Measurements from ENCODE around the gene STEAP3.

The STEAP3 gene

GRCh38 chr2:119249311-119249710 is 25.7 kb downstream of the STEAP3 start:
- Histone ChIP-seq H3K4me3 (ENCODE audit: low read depth, low read length) (no peak overlapping the region), H3K27me3 (ENCODE audit: control insufficient read depth, insufficient read depth, low read length) (no peaks in the 10 kb centered on the region), H3K79me2 (peaks cover 47% of the 10 kb centered on the region), H2AFZ (no peak overlapping the region), H3K9ac (no peak overlapping the region), H3K36me3 (ENCODE audit: control insufficient read depth, insufficient read depth, low read length) (no peaks in the 10 kb centered on the region), H3K4me1 (peaks cover 2% of the 10 kb centered on the region), H3K27ac (no peak overlapping the region), H3K9me3 (ENCODE audit: control insufficient read depth, low read length) (no peaks in the 10 kb centered on the region), H3K4me2 (ENCODE audit: low read length) (no peak overlapping the region)
- no peak for TF ChIP-seq CTCF (IDR thresholded peaks at IDR 0.05)

GRCh38 chr2:119249855-119250717 is 26.5 kb downstream of the STEAP3 start:
- H3K27ac ChIP-seq, result no peak overlapping the region
- H3K27me3 ChIP-seq (ENCODE audit: control insufficient read depth, insufficient read depth, low read length), result no peaks in the 10 kb centered on the region
- no peak overlapping the region for H3K4me2 ChIP-seq (ENCODE audit: low read length)
- H2AFZ ChIP-seq, result no peak overlapping the region
- no peak overlapping the region for H3K9ac ChIP-seq
- H3K79me2 ChIP-seq, result peaks cover 42% of the 10 kb centered on the region
- H3K36me3 ChIP-seq (ENCODE audit: control insufficient read depth, insufficient read depth, low read length), result no peaks in the 10 kb centered on the region
- H3K4me1 ChIP-seq, result peaks cover 2% of the 10 kb centered on the region
- H3K4me3 ChIP-seq (ENCODE audit: low read depth, low read length), result no peak overlapping the region
- no peak for TF ChIP-seq CTCF (IDR thresholded peaks at IDR 0.05)
- H3K9me3 ChIP-seq (ENCODE audit: control insufficient read depth, low read length), result no peaks in the 10 kb centered on the region

- H3K4me3 ChIP-seq (ENCODE audit: low read depth, low read length), result no peak overlapping the region
- no peak overlapping the region for H2AFZ ChIP-seq
- no peak overlapping the region for H3K9ac ChIP-seq
- no peaks in the 10 kb centered on the region for H3K27me3 ChIP-seq (ENCODE audit: control insufficient read depth, insufficient read depth, low read length)
- no peaks in the 10 kb centered on the region for H3K36me3 ChIP-seq (ENCODE audit: control insufficient read depth, insufficient read depth, low read length)
- H3K4me1 ChIP-seq, result peaks cover 2% of the 10 kb centered on the region
- no peaks in the 10 kb centered on the region for H3K9me3 ChIP-seq (ENCODE audit: control insufficient read depth, low read length)
- no peak overlapping the region for H3K27ac ChIP-seq
- TF ChIP-seq CTCF (IDR thresholded peaks at IDR 0.05), result no peak
- H3K79me2 ChIP-seq, result peaks cover 37% of the 10 kb centered on the region
- no peak overlapping the region for H3K4me2 ChIP-seq (ENCODE audit: low read length)
These were observed 27.2 kb downstream of the STEAP3 start for GRCh38 chr2:119250718-119251290.

GRCh38 chr2:119251652-119252051 is 28.0 kb downstream of the STEAP3 start:
- no peak for TF ChIP-seq CTCF (IDR thresholded peaks at IDR 0.05)
- H3K27me3 ChIP-seq (ENCODE audit: control insufficient read depth, insufficient read depth, low read length), result no peaks in the 10 kb centered on the region
- H3K4me3 ChIP-seq (ENCODE audit: low read depth, low read length), result no peak overlapping the region
- no peaks in the 10 kb centered on the region for H3K36me3 ChIP-seq (ENCODE audit: control insufficient read depth, insufficient read depth, low read length)
- no peak overlapping the region for H3K4me2 ChIP-seq (ENCODE audit: low read length)
- no peak overlapping the region for H2AFZ ChIP-seq
- H3K27ac ChIP-seq, result no peak overlapping the region
- H3K9ac ChIP-seq, result no peak overlapping the region
- H3K4me1 ChIP-seq, result peaks cover 2% of the 10 kb centered on the region
- peaks cover 29% of the 10 kb centered on the region for H3K79me2 ChIP-seq
- no peaks in the 10 kb centered on the region for H3K9me3 ChIP-seq (ENCODE audit: control insufficient read depth, low read length)
